GM15510 (cell line): Measurements from ENCODE around the gene POU2AF1.
A peak's percentile ranks its signal among the peaks of the same experiment; 100 is the strongest.

Experiments used
- POLR2A ChIP-seq: IDR thresholded peaks from 3 replicates; pipeline ENCODE4 v1.6.1; 2011; ENCODE audit warnings: borderline replicate concordance; ENCODE audit not compliant: insufficient read length; ENCODE audit errors: extremely low read depth

Gene POU2AF1

GRCh38 chr11:111376181-111376871, 2.7 kb downstream of the POU2AF1 start:
- TF ChIP-seq POLR2A: peak; percentile 9

- no peak for TF ChIP-seq POLR2A
Observed at GRCh38 chr11:111373590-111373989, 5.5 kb downstream of the POU2AF1 start.

GRCh38 chr11:111372538-111372937, 6.5 kb downstream of the POU2AF1 start:
- peak; percentile 4 for TF ChIP-seq POLR2A

GRCh38 chr11:111370902-111371578, 8.0 kb downstream of the POU2AF1 start:
- peak; percentile 1 for TF ChIP-seq POLR2A

- TF ChIP-seq POLR2A: peak; percentile 27
Observed at GRCh38 chr11:111370270-111370901, 8.7 kb downstream of the POU2AF1 start.

GRCh38 chr11:111368285-111368560, 10.9 kb downstream of the POU2AF1 start:
- peak; percentile 20 for TF ChIP-seq POLR2A

- TF ChIP-seq POLR2A: peak; percentile 32
Observed at GRCh38 chr11:111367411-111368284, 11.4 kb downstream of the POU2AF1 start.

- no peak for TF ChIP-seq POLR2A
Observed at GRCh38 chr11:111366560-111367410, 12.3 kb downstream of the POU2AF1 start.

- TF ChIP-seq POLR2A: peak; percentile 26
Observed at GRCh38 chr11:111365722-111366559, 13.1 kb downstream of the POU2AF1 start.

- no peak for TF ChIP-seq POLR2A
Observed at GRCh38 chr11:111364503-111364902, 14.6 kb downstream of the POU2AF1 start.

GRCh38 chr11:111363985-111364384, 15.1 kb downstream of the POU2AF1 start:
- no peak for TF ChIP-seq POLR2A

GRCh38 chr11:111362887-111363411, 16.1 kb downstream of the POU2AF1 start:
- TF ChIP-seq POLR2A: no peak

GRCh38 chr11:111361874-111362273, 17.2 kb downstream of the POU2AF1 start:
- no peak for TF ChIP-seq POLR2A
